ENCODE results near the gene KCNH3. TPM values are rescaled to one million over a fixed set of nuclear protein-coding genes. Genes with fewer than 3 reads are reported as not detected.

KCNH3 gene
- total and polyA plus RNA-seq, 10 of the 15 experiments (the other 5 are each of a cell fraction or from before 2014, with no cell fraction given) = 0.03 to 0.45 (median 0.08) TPM; not detected in 5

GRCh38 chr12:49518914-49519573, 19.8 kb upstream of the KCNH3 start:
- CTCF ChIA-PET = interaction anchor here (0.7 to 10.1 kb wide), 5 partner anchors 15 to 230 kb away, joined by 3 to 712 read pairs (median 5); partner anchors contain the start of genes DNAJC22 and SPATS2
- Histone ChIP-seq H3K79me2 (ENCODE audit: control insufficient read depth, insufficient read depth, low read length) (no peaks in the 10 kb centered on the region), H3K27ac (ENCODE audit: control insufficient read depth, insufficient read depth) (no peak overlapping the region), H4K20me1 (ENCODE audit: control insufficient read depth, insufficient read depth) (no peaks in the 10 kb centered on the region), H3K36me3 (ENCODE audit: control insufficient read depth in 2 of 2, insufficient read depth in 2 of 2, low read length in 1 of 2) (peaks cover 0 to 5% of the 10 kb centered on the region in 2 experiments; a peak in 1 of 4 replicates), H3K4me3 (no peak overlapping the region), H3K9me3 (replicated peaks; ENCODE audit: control insufficient read depth, insufficient read depth, low read length) (no peaks in the 10 kb centered on the region), H3K4me1 (ENCODE audit: control insufficient read depth, insufficient read depth, low read length) (no peaks in the 10 kb centered on the region), H3K4me2 (ENCODE audit: control insufficient read depth, insufficient read depth) (no peak overlapping the region), H2AFZ (ENCODE audit: control insufficient read depth, low read depth, low read length) (no peak overlapping the region), H3K9ac (ENCODE audit: control insufficient read depth, insufficient read depth, low read length) (no peak overlapping the region), H3K27me3 (replicated peaks in 1 of 2; ENCODE audit: control insufficient read depth in 2 of 2, insufficient read depth in 2 of 2, low read length in 1 of 2) (no peaks in the 10 kb centered on the region)
- in situ Hi-C loops (cut with MboI) (loop anchor here (5.0 kb wide), 1 partner anchor 157 kb away; no protein-coding TSS in a partner anchor), intact Hi-C loops (cut with micrococcal nuclease; ENCODE audit: unreplicated experiment) (no loop called here)
- BruUV-seq (replicated peaks) = no TSS peak
- ATAC-seq (no peak), DNase-seq (ENCODE audit: low read depth, low spot score) (no peak), FAIRE-seq (no peak)
- TF ChIP-seq NR2C1 (IDR thresholded peaks at IDR 0.05) (no peak), SP1 (IDR thresholded peaks at IDR 0.05; ENCODE audit: low read depth, low read length) (no peak), SREBF2 (IDR thresholded peaks at IDR 0.05; ENCODE audit: low read length) (no peak), ZNF384 (IDR thresholded peaks at IDR 0.05; ENCODE audit: borderline replicate concordance, low read depth, low read length) (no peak), RAD51 (IDR thresholded peaks at IDR 0.05) (no peak), NFIC (IDR thresholded peaks at IDR 0.05; ENCODE audit: low read depth, low read length) (no peak)
- SMC1A ChIA-PET (ENCODE audit: uncharacterized antibody, unreplicated experiment) = interaction anchor here (1.0 to 33.2 kb wide), 3 partner anchors 14 to 231 kb away, joined by 3 to 740 read pairs (median 5); partner anchors contain the start of gene SPATS2
- POLR2A ChIA-PET = no interaction called here
- WGBS (ENCODE audit: insufficient coverage, insufficient replicate concordance, low lambda C conversion rate, missing lambda C conversion rate) = 100% methylated on average over 2 of the region's 2 CpGs
- RAD21 ChIA-PET (ENCODE audit: unreplicated experiment) = interaction anchor here (1.4 to 3.1 kb wide), 2 partner anchors 152 to 160 kb away, joined by 3 to 19 read pairs; partner anchors contain the start of gene SPATS2

- no peak overlapping the region for H2AFZ ChIP-seq (ENCODE audit: control insufficient read depth, low read depth, low read length)
- no peaks in the 10 kb centered on the region for H3K79me2 ChIP-seq (ENCODE audit: control insufficient read depth, insufficient read depth, low read length)
- no peak overlapping the region for H3K27ac ChIP-seq (ENCODE audit: control insufficient read depth, insufficient read depth)
- H3K9me3 ChIP-seq (replicated peaks; ENCODE audit: control insufficient read depth, insufficient read depth, low read length) = no peaks in the 10 kb centered on the region
- H3K4me2 ChIP-seq (ENCODE audit: control insufficient read depth, insufficient read depth) = no peak overlapping the region
- no peaks in the 10 kb centered on the region for H3K27me3 ChIP-seq (replicated peaks in 1 of 2; ENCODE audit: control insufficient read depth in 2 of 2, insufficient read depth in 2 of 2, low read length in 1 of 2)
- POLR2A ChIA-PET = no interaction called here
- peaks cover 0 to 8% of the 10 kb centered on the region in 2 experiments; a peak in 1 of 4 replicates for H3K36me3 ChIP-seq (ENCODE audit: control insufficient read depth in 2 of 2, insufficient read depth in 2 of 2, low read length in 1 of 2)
- in situ Hi-C loops (cut with MboI) = loop anchor here (5.0 kb wide), 1 partner anchor 157 kb away; no protein-coding TSS in a partner anchor
- RAD21 ChIA-PET (ENCODE audit: unreplicated experiment) = interaction anchor here (3.1 kb wide), 1 partner anchor 161 kb away, joined by 19 read pairs; no protein-coding TSS in a partner anchor
- intact Hi-C loops (cut with micrococcal nuclease; ENCODE audit: unreplicated experiment) = no loop called here
- 100% methylated on average over 5 of the region's 5 CpGs for WGBS (ENCODE audit: insufficient coverage, insufficient replicate concordance, low lambda C conversion rate, missing lambda C conversion rate)
- BruUV-seq (replicated peaks) = no TSS peak
- H4K20me1 ChIP-seq (ENCODE audit: control insufficient read depth, insufficient read depth) = no peaks in the 10 kb centered on the region
- CTCF ChIA-PET = interaction anchor here (1.3 to 10.1 kb wide), 2 partner anchors 157 to 161 kb away, joined by 5 to 712 read pairs; partner anchors contain the start of gene SPATS2
- DNase-seq (ENCODE audit: low read depth, low spot score) = no peak
- no peak overlapping the region for H3K4me3 ChIP-seq
- no peak for FAIRE-seq
- SMC1A ChIA-PET (ENCODE audit: uncharacterized antibody, unreplicated experiment) = interaction anchor here (33.2 kb wide), 1 partner anchor 158 kb away, joined by 740 read pairs; the partner anchor contains the start of gene SPATS2
- no peak for ATAC-seq
- no peaks in the 10 kb centered on the region for H3K4me1 ChIP-seq (ENCODE audit: control insufficient read depth, insufficient read depth, low read length)
- no peak overlapping the region for H3K9ac ChIP-seq (ENCODE audit: control insufficient read depth, insufficient read depth, low read length)
- no peak for TF ChIP-seq CEBPB (IDR thresholded peaks at IDR 0.05; ENCODE audit: borderline replicate concordance in 1 of 2, low read depth in 2 of 2, low read length in 2 of 2)
- no peak for TF ChIP-seq ZNF207 (IDR thresholded peaks at IDR 0.05; ENCODE audit: borderline replicate concordance)
- TF ChIP-seq E2F4 (IDR thresholded peaks at IDR 0.05; ENCODE audit: low read depth, low read length) = no peak
- TF ChIP-seq CREM (IDR thresholded peaks at IDR 0.05; ENCODE audit: low read depth) = no peak
- no peak for TF ChIP-seq BACH1 (IDR thresholded peaks at IDR 0.05; ENCODE audit: borderline replicate concordance)
- TF ChIP-seq ATF2 (IDR thresholded peaks at IDR 0.05; ENCODE audit: low read length) = no peak
Measured at GRCh38 chr12:49519574-49519936, 19.3 kb upstream of the KCNH3 start.
